NCI-H345 treated with DMSO at 0.1 percent for 48 hours (cell line): ENCODE results near the gene TSR3.

Source experiments
- DNase-seq: peaks from one replicate; lab custom pipeline; 2025; ENCODE audit not compliant: unreplicated experiment; lab: John Stamatoyannopoulos, UW

TSR3 gene

DNA sequence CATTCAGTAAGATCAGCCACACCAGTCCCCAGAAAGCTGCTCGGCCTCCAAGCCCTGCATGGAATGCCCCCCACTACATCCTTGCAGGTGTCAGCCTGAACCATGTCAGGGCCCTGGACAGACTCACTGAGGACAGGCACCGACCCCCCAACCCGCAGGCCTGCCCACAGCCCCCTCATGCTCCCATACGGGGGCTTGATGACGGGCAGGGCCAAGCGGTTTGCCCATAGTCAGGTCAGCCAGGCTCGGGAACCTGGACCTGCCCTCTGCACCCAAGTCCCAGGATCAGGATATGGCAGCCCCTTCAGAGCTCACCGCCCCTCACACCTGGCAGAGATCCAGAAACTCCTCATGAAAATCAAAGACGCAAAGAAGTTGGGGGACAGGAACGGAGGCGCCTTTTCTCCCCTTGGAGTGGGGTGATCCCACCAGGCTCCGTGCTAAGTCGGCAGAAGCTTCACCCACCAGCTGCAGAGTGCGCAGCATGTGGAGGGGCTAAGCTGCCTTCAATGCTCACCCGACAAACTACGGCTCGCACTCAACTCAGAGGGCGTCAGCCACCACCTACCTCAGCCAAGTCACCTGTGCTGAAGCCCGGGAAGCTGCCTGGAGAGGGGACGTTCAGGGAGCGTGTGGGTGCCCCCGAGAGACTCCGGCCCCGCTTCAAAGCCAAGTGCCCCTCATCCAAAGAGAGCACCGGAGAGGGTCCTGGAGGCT lies 26.6 kb upstream of the TSR3 start:
- no peak for DNase-seq

DNA sequence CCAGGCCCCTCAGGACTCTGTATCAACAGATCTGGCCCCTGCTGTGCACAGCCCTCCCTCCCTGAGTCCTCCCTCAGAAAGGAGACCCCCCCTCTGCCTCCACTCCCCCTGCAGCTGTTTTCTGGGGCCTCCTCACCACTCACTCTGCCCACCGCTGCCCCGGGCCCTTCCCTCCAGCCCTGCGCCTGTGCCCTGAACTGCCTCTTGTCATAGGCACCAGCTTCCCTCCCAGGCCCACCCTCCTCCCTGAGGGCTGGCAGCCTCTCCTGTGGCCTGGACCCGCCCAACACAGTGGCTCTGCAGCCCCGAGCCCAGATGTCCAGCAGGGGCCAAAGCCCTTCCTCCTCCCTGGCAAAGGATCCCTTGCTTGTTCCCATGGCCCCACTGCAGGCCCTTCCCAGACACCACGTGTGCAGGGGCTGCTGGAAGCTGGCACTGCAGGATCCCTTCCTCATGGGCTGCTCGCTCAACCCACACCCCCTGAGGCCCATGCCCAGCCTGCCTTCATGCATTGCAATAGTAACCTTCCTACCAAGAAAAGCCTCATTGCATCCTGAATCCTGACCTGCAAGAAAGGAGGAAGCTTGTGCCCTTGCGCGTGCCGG lies 25.8 kb upstream of the TSR3 start:
- no peak for DNase-seq

DNA sequence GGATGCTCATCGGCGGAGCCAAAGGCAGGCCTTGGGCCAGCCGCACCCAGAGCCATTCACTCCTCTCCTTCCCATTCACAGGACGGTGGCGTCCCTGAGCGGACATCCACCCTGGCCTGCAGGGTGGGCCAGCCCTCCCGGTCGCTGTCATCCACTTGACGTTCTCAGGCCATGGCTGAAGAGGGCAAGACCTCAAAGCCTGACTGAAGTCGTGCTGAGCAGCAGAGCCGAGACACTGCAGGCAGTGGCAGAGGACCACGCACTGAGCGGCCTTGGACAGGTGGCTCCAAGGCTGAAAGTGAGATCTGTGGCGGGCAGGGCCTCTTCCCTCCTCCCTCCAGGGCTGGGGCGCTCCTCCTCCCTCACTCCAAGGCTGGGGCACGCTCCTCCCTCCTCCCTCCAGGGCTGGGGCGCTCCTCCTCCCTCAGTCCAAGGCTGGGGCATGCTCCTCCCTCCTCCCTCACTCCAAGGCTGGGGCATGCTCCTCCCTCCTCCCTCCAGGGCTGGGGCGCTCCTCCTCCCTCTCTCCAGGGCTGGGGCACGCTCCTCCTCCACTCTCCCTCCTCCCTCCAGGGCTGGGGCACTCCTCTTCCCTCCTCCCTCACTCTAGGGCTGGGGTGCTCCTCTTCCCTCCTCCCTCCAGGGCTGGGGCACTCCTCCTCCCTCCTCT lies 24.2 kb upstream of the TSR3 start:
- no peak for DNase-seq

DNA sequence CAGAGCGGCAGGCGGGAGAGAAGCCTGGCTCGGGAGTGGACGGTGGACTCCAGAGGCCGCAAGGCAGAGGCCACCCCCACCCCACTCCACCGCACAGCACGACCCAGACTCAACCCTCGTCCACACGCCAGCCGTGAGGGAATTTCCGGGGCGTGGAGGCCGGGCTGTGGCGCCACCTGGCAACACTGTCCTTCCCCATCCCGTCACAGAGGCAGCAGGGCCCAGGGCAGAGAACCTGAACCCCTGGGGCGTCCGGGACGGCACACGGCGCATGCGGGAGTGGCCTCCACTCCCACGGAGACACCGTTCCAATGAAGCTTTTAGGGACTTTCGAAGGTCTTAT lies 23.6 kb upstream of the TSR3 start:
- DNase-seq: no peak

DNA sequence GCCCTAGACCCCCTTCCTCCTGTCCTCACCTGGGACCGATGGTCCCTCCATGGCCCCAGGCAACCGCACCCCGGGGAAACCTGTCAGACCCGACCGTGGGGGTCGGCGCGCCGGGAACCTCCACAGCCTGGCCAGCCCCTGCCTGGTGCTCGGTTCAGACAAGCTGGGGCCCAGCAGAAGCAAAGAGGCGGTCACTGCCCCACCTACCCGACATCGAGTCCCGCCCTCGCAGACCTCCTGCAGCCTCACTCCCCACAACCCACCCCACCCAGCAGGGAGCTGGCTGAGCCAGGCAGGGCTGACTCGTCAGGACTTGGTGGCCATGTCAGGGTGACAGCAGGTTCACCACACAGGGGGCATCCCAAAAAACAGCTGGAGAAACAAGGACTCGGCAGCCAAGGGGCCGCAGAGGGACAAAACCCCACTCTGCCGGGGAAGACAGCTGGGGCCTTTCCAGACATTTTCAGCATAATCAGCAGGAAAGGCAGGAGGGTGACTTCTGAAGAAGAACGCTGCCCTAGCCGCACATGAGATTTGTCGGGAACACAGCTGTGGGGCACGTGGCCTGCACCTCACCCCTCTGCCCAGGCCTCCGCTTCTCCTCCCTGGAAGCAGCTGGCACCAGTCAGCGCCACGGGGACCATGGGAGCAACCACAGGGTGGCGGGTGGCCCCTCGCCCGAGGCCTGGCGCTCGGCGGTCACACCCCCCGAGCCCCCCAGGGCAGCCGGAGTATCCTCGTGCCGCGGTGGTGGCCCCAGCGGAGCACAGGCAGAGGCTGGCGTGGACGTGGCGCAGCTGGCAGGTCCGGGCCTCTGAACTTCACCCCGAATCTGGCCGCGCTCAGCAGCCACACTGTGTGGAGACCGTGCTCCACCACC lies 23.0 kb upstream of the TSR3 start:
- DNase-seq: no peak

DNA sequence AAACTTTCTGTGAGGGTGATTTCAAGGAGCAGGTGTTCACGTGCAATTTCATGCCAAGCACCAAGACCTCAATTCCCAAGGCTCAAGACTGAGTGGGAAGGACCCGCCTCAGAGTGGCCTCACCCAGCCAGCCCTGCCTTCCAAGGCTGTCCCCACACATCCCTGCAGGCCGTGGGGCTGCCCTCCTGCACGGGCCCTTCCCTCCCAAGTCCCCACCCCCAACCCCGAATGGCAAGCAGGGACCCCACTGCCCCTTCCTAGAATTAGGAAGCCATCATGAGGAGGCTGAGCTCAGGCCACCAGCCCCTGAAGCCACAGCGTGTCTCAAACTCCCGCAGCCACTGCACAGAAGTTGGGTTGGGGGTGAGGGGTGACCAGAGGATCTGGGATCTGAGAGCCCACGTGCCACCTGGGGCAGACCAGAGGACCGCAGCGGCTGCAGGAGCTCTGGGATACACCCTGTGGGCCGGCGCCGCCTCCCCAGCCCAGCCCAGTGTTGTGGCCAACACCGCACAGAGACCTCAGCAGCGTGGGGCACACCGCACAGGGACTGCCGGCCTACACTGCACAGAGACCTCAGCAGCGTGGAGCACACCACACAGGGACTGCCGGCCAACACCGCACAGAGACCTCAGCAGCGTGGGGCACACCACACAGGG lies 20.7 kb upstream of the TSR3 start:
- no peak for DNase-seq

DNA sequence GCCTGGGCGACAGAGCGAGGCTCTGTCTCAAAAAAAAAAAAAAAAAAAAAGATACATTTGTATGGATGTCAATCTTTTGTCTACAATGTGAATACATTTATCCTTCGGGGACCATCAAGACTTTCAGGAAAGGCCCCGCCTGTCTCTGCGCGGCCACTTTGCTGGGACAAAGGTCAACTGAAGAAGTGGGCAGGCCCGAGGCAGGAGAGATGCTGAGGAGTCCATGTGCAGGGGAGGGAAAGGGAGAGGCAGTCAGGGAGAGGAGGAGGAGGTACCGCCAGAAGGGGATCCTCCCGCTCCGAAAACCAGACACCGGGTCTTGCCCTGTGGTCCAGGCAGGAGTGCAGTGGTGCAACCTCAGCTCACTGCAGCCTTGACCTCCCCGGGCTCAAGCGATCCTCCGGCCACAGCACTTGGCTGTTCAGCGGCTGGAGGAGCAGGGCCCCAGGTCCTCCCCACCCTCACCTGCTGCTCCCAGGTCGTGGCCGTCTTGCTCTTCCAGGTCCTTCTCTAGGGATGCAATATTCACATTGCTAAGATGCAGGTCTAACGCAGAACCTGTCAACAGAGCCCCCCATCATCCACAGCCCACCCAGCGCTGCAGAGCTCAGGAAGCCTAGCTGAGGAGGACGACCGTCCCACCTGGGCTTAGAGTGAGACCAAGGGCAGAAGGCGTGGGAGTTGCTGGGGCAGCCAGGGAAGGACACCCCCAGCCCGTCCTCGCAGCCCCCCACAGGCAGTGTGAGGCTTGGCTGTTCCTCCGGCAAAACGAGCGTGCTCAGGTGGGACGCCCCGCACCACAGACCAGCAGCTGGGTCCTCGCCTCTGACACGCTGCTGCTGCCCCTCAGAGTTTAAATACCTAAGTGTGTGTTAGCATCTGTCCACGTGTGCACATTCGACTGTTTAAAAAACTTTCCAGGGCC lies 19.6 kb upstream of the TSR3 start:
- no peak for DNase-seq

DNA sequence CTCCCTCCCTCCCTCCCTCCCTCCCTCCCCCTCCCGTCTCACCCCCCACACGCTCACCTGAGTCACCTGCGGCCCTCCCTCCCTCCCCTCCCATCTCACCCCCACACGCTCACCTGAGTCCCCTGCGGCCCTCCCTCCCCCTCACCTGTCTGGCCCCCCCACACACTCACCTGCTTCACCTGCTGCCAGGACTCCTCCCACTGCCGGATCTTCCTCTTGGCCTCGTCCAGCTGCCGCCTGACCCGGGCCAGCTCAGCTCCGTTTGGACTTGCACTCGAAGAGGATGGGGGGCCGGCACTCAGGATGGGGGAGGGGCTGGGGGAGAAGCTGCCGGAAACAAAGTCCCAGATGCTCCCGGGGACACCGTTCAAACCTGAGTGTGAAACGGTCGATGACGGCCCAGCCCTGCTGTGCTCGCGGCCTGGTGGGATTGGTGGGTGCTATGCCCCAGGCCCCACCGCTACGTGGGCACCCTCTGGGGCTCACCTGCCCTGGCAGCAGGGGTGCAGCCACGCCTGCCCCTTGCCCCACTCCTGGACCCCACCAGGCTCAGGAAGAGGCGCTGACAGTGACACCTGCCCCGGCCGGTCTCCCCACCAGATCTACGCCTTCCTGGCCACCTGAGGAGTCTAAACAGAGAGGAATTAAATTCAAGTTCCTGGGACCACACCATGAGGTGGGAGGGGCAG lies 16.0 kb upstream of the TSR3 start:
- DNase-seq: no peak

DNA sequence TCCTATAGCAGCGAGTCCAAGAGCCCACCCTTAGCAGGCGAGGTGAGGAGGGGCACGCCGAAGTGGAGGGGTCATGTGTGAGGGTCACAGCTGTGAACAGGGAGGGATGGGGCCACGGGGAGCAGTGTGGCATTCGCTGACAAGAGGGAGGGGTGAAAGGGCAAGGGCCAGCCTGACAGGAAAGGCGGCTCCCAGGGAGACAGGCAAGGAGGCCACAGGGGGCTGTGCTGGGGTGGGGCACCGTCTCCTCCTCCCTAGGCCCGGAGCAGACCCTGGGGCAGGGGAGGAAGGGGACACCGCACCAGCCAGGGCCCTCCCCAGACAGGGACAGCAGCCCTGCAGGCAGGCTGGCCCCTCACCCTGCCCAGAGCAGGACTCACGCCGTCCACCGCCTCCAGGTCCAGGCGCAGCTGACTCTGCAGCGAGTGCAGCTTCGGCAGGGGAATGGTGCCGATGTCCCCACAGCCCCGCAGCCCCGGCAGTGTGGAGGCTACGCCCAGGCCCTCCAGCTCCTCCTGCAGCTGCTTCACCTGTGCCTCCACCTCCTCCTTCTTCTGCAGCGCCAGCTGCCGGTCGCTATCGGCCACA lies 15.1 kb upstream of the TSR3 start:
- DNase-seq: no peak

DNA sequence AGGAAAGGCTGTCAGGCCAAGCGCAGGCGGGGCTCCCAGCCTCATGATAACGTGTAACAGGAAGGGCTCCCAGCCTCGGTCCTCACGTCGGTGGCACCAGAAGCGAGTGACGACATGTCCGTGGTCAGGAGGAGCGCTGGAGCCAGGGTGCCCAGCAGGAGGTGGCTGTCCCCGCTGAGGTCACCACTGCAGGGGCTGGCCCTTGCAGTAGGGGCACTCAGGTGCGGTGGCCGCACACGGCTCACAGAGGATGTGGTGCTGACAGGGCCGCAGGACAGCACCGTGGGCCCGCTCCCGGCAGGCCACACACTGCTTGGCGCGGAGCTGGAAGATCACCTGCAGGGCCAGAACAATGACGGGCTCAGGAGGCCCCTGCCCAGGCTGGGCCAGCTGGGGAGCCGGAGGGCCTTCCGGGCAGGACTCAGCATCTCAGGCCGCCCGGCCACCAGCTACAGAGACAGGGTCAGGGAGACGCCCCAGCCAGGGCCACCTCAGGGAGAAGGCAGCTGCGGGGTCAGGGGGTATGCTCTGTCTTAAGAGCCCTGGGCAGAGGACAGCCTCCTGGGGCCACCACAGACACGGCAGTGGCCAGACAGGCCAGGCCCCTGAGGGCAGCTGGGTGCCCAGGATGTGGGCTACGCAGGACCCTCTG lies 14.5 kb upstream of the TSR3 start:
- no peak for DNase-seq

DNA sequence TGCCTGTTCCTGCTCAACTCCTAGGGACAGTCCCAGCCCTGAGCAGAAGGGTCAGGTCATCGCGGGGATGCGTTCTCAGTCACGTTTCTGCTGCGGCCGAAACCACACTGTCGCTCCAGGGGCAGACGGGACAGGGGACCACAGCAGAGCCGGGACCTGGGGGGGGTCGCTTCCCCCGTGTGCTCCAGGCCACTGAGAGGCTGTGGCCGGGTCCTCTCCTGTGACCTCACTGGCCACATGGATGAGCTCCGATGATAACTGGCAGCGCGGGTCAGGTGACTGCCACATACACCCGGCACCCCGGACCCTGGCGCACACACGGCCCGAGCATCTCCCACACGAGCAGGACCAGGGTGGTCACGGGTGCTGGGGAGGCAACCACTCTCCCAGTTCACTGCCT lies 12.8 kb upstream of the TSR3 start:
- DNase-seq: no peak

DNA sequence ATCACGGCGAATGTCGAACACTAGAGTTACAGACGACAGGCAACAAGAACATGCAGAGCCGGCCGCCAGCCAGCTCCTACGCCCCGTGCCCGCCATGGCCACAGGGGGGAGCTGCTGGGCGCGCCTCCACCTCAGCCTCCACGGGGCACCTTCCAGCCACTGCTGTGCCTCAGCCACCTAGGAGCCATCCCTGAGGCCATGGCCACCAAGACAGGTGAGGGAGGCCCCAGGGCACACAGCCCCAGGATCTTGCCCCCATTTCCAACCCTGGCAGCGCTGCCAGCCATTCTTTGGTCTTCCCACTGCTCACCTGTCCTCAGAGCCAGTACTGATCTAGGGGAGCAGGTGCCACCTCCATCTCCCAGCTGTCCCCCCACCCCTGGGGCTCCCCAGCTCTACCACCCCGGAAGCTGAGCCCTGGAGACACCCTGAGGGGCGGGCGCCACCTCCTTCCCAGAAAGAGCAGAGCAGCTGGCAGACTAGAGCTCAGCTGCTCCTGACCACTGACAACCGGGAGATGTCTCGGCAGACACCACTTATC lies 11.9 kb upstream of the TSR3 start:
- DNase-seq: peak; percentile 12

DNA sequence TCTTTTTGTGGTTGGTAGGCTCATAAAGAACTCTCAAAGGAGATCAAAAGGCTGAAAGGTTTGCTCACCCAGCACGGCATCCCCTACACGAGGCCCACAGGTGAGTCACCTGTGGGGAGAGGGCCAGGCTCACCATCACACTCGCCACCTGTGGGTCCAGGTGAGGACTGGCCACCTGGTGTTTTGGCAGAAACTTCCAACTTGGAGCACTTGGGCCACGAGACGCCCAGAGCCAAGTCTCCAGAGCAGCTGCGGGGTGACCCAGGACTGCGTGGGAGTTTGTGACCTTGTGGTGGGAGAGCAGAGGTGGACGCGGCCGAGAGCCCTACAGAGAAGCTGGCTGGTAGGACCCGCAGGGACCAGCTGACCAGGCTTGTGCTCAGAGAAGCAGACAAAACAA lies 11.1 kb upstream of the TSR3 start:
- no peak for DNase-seq

DNA sequence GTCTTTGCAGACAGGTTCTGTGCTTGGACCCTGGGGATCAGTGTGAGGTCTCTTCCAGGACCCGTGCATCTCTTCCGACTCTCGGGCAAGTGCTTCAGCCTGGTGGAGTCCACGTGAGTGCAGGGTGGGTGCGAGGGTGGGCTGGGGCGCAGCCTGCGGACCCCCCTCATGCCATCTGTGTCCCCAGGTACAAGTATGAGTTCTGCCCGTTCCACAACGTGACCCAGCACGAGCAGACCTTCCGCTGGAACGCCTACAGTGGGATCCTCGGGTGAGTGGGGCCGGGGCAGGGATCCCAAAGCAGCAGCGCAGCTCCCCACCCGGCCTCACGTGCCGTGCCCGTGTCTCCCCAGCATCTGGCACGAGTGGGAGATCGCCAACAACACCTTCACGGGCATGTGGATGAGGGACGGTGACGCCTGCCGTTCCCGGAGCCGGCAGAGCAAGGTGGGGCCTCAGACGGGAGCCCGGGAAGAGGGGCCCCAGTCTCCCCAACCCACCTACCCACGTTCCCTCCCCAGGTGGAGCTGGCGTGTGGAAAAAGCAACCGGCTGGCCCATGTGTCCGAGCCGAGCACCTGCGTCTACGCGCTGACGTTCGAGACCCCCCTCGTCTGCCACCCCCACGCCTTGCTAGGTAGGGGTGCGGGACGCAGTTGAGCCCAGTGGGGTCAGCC lies 10.1 kb upstream of the TSR3 start:
- DNase-seq: no peak

DNA sequence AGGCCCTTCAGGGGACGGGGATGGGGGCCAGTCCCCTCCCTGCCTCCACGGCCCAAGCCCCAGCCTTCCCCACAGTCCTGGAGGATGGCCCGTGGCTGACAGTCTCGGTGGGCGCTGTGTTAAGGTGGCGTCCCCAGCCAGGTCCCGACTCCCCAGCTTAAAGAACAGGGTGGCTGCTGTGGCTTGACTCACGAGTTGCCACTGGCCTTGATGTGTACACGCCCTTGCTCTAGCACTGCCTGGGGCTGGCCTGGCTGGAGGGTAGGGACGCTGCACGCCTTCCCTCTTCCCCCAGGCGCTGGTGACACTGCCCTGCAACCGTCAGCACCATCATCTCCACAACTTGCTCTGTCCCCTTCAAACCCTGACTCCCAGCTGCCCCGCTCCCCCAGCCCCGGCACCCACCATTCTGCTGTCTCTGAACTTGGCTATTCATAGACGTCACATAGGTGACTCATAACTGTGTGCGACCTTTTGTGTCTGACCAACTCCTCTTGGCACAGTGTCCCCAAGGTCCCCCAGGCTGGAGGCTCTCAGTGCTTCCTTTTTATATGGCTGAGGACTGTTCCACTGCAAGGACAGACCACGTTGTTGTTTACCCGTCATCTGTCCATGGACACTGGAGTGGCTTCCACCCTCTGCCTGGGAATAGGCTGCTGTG lies 6.4 kb upstream of the TSR3 start:
- DNase-seq: no peak

DNA sequence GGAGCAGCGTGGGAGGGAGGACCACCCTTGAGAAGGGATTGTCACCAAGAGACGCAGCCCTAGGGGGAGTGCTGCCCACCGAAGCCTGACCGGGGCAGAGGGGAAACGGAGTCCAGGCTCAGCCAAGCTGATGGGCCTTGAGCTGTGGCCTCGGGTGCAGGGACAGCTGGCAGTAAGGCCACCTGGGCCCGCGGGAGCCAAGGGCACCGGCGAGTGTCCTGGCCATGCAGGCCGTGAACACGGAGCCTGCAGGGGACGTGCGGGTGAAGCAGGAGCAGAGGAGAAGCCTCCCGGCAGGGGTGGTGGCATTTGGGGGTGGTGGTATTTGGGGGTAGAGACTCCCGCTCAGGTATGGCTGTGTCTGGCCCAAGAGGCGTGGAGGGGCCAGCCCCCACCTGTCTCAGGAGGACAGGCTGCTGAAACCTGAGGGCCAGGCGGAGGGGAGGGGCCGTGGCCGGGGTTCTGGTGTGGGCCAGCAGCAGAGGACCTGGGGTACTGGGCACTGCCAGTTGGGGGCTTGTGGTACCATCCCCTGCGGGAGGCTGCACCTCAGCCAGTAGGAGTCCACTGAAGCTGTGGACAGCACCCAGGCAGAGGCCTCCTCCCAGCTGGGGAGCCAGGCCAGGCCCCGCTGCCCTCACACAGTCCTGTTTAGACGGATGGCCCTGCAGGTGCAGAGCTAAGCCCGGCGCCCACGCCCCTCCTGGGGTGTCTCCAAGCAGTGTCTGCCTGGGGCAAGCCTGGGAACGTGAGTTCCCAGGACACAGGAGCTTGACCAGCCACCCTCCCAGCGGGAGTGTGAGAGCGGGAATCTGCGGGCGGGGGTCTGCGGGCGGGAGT lies 4.6 kb upstream of the TSR3 start:
- no peak for DNase-seq
